H1 (cell line): Measurements from ENCODE around the gene CEP152.

Experiments
- ASH2L ChIP-seq: fragments of 200-600, 300-600 bp; sonication (generic); IDR thresholded peaks from one replicate; pipeline ENCODE4 v1.7.1; 2017; ENCODE audit warnings: low read length
- ATF2 ChIP-seq: IDR thresholded peaks from 2 replicates; pipeline ENCODE4 v1.6.1; 2012; ENCODE audit warnings: low read length, inconsistent platforms
- BACH1 ChIP-seq: IDR thresholded peaks from 2 replicates; pipeline ENCODE4 v1.6.1; 2012; ENCODE audit warnings: low read length, improper control_type of control experiment
- CTCF ChIP-seq, 3 experiments: IDR thresholded peaks; 1 replicate in 2 of 3; 2 replicates in 1 of 3; pipeline versions ENCODE4 v1.5.1 to v1.6.1; 2011; ENCODE audit warnings: low read length in 3 of 3, mild to moderate bottlenecking in 3 of 3, inconsistent platforms in 2 of 3, low read depth in 1 of 3, moderate library complexity in 1 of 3; ENCODE audit not compliant: insufficient read depth in 1 of 3; ENCODE audit errors: control extremely low read depth in 1 of 3
- HDAC6 ChIP-seq: IDR thresholded peaks from one replicate; pipeline ENCODE4 v1.7.1; 2012; ENCODE audit warnings: low read depth, mild to moderate bottlenecking, inconsistent platforms, low read length, moderate library complexity
- POLR2A ChIP-seq, 2 experiments: IDR thresholded peaks; 1 replicate in 1 of 2; 2 replicates in 1 of 2; pipeline ENCODE4 v1.6.1; 2011; ENCODE audit warnings: low read depth in 2 of 2, low read length in 2 of 2, mild to moderate bottlenecking in 2 of 2; ENCODE audit errors: control extremely low read depth in 1 of 2
- POLR2AphosphoS5 ChIP-seq: IDR thresholded peaks from 2 replicates; pipeline ENCODE4 v1.6.1; 2011; ENCODE audit warnings: low read depth, low read length

- no peak for TF ChIP-seq CTCF (IDR thresholded peaks at IDR 0.05; ENCODE audit: control extremely low read depth in 1 of 3, insufficient read depth in 1 of 3, low read depth in 1 of 3, low read length in 3 of 3)
- no peak for TF ChIP-seq POLR2AphosphoS5
- no peak for TF ChIP-seq BACH1
- TF ChIP-seq HDAC6, result no peak
- no peak for TF ChIP-seq ASH2L
- TF ChIP-seq POLR2A (IDR thresholded peaks at IDR 0.05; ENCODE audit: control extremely low read depth in 1 of 2, low read depth in 2 of 2, low read length in 2 of 2), result no peak
- no peak for TF ChIP-seq ATF2
These were observed 44.7 kb downstream of the CEP152 start for GRCh38 chr15:48766196-48766595.
